Stimulated activated CD4-positive, alpha-beta T cell treated with anti-CD3 and anti-CD28 coated beads, TNF-alpha, amount 100 ng/mL, for 1 hour (primary cell): Measurements from ENCODE around the gene SH3RF3.

ENCODE experiments used
- DNase-seq, 3 donors: peaks; one replicate each; pipeline ENCODE4 v3.0.0-alpha.2; 2020; ENCODE audit warnings: low read depth in 3 of 3, low spot score in 1 of 3

SH3RF3 gene

DNA sequence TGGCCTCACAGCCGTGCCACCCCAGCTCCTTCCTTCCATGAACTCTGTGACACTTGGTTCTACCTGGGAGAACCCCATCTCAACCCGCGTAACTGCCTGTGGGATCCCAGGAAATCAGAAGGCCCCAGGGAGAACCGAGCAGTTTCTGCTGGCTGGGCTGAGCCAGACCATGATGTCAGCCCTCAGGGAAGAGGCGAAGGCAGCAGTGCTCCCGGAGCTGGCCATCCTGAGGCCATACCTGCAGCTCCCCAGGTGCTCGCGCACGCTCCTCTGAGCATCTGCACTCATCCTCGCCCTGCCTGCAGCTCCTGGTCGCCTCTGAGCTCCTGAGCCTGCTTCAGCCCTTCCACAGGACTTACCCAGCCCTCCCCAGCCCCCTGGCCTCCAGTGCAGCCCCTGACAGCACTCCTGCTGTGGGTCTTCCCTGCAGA, 298.7 kb downstream of the SH3RF3 start:
- DNase-seq: no peak

DNA sequence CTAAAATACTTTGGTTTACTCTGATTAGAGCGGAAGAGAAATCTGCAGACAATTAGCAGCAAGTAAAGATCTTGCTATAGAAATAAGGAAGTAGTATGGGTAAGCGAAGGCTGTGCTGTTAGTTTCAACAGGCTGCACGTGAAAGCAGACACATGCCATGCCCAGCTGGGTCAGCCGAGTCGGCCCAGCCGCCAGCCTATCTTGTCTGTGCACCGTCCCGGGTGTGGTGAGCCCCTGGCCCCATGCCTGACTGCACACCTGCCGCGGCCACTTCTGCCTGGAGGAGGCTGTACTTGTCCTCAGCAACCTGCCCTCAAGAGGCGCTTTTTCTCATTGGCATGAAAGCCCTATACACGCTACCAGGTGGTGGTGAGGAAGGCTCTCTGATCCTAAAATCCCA, 299.3 kb downstream of the SH3RF3 start:
- no peak for DNase-seq

DNA sequence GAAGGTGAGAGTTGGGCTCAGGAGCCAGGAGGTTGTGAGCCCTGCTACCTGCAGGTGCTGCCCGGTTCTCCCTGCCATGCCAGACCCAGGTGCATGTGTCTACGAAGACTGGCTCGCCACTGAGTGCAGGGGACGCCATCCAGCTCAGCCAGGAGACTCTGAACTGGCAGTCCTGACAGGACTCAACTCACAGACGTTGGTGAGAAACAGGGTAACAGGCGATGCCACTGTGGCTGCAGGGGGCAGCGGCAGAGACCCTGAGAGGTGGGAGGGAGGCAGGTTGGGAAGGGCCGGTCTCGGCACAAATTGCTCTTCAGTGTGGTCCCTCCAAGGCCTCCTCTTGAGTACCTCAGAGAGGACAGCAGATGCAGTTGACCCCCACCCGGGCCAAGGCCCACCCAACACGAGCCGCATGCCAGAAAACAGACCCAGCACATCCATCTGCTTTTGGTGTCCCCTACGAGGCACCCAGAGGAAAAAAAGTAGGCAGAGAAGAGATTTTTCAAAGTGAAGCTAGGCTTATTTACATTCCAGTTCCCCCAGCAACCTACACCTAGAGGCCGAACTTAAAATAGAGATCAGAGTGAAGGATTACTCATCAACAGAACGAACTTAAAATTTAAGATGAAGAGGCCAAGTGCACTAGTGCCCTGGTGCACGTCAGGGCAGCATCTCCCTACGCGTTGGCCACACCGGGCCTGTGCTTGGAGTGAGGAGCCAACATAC, 300.0 kb downstream of the SH3RF3 start:
- no peak for DNase-seq

DNA sequence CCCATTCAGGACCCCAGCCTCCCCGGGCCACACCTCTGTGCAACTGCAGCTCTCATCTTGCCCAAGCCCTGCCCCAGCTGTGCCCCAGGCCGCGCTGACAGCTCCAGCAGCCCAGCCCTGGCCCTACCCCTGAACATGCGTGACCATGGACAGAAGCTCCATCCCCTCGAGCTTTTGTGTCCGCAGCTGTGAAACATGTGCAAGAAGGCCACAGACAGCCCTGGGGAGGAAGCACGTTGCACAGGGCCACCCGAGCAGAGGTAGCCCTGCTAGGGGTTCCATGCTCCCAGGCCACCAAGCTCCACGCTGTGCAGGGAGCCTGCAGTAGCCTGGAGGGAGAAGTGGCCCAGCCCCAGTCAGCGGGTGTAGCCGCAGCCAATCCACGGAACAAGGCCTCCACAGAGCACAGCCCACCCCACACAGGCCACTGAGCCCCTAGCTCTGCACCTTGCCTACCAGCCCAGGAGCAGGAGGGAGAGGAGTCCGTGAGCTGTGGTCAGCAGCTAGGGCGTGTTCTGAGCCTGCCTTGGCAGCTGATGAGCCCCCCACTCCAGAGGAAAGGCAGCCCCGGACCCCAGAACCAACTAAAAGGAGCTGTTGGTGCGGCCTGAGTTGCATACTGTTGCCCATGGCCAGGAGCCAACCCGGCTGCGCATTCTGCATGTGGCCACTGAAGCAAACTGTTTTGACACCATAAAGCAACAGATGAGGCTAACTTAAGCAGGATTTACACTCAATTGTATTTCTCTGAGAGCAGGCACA, 300.7 kb downstream of the SH3RF3 start:
- no peak for DNase-seq

DNA sequence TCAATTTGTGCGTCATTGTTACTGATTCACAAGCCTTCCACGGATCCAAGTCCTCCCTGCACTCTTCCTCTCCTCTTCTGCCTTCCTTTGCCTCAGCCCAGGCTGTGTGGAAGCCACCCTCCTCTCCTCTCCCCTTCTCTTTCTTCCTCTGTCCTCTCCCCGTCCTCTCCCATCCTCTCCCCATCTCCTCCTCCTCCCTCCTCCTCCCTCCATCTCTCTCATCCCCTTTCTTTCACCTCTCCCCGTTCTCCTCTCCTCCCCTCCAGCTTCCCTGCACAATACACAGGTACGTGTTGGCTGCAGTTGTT, 301.3 kb downstream of the SH3RF3 start:
- no peak for DNase-seq

DNA sequence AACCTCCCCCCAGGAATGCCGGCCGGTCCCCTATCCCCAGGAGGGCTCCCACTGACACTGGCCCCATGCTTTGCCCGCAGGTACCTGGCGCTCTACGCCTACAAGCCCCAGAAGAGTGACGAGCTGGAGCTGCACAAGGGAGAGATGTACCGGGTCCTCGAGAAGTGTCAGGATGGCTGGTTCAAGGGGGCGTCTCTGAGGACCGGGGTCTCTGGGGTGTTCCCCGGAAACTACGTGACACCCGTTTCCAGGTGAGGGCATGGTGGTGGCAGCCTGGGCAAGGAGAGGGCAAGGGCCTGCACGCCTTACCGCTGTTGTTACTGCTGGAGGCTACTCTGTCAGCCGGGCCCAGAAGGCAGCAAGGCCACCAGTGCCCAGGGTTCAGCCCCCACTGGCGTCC, 303.4 kb downstream of the SH3RF3 start:
- DNase-seq: no peak

DNA sequence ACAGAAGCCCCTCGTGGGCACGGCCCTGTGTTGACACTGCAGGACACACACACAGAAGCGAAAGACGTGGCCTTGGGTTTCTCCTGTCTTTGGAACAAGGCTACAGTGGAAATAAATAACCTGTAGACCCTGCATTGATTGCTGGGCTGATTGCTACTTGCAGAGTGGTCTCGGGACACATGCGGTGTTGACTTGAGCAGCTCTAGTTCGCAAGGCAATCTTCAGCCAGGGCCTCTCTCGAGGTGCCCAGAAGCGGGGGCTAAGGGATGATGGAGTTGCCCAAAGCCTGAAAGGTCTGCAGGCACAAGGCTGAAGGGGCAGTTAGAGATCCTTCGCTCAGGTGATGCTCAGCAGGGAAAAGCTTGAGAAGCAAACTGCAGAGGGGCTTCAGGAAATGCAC, 304.5 kb downstream of the SH3RF3 start:
- no peak for DNase-seq

DNA sequence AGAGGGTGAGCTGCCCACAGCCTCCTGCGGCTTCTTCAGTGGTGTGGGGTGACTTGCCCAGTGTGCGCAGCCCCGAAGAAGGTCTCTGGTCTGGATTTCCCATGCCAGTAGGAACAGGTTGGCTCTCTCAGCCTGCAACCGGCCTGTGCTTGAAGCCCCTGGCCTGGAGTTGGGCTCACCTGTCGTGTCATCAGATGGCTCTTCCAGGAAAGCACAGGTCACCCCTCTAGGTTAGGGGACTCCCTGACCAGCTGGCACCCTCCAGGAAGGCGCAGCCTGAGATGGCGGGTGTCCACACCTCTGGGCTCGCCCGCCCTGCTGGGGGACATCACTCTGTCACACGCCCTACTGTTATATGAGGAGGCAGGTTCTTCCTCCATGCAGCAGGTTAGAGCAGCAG, 304.9 kb downstream of the SH3RF3 start:
- no peak for DNase-seq

DNA sequence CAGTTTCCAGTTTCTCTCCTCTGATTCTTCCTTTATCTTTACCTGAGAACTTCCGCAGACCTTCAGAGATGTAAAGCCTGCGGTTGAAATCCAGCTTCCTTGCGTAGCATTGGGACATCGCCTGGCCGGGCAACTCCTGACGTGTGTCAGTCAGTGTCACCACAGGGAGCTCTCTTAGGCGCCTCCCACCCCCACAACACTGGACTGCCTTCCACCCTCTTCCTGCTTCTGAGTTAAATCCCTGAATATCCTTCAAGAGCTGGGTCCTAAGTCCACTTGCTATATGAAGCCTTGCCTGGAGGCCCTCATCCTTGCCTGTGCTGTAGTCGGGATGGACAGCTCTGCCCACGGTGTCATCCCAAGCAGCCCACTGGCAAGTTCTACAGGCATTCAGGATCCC, 305.3 kb downstream of the SH3RF3 start:
- DNase-seq: no peak

DNA sequence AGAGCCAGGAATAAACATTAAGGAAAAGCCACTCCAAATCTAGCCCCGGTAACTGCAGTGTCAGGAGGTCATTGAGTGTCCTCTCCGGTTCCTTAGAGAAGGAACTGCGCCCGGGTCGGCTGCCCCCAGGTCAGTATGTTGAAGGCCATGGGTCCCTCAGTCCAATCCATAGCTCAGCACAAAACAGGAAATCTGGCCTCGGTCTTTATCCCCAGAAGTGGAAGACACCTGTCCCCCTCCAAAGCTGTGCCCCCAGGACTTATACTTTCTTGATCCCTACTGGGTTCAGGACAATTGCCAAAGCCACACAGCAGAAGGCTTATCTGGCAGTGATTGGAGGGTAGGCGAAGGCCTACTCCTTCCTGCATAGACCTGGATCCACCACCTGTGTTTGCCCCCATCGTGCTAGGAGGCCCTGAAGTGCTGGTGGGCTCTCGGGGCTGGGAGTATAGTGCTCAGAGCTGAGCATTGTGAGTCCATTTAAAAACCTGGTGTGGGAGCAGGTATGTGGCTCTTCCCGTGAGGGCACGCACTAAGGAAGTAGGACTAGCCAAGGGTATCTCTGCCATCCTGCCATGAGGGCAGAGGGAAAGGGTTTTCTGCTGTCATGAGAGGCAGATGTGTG, 306.2 kb downstream of the SH3RF3 start:
- no peak for DNase-seq

DNA sequence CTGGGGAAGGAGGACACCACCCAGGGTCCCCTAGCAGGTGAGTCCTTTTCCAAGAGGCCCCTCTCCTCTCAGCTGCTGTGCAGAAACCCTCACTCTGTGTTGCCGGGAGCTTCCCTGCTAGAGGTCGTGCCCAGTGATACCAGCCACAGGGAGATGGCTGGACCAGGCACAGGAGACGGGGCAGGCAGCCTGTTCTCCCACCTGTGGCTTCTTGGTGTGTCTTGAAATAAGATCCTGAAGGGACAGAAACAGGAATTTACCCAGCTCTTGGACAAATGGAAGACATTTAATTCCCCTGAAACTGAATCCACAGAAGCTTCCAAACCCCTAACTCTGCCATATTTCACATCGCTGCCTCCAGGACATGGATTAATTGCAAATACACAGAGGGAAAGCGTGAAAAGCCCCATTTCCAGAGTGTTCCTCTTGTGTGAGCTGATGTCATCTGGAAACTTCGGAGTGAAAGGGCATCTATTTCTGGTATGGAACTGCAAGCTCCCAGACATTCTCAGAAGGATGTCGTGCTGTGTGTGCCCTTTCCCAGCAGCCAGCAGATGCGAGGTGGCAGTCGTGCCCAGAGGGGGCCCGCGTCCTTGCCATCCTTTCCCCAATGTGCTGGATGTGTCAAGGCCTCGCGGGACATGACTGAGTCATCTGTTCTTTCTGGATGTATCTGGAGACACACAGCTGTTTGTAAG, 307.0 kb downstream of the SH3RF3 start:
- DNase-seq: no peak

DNA sequence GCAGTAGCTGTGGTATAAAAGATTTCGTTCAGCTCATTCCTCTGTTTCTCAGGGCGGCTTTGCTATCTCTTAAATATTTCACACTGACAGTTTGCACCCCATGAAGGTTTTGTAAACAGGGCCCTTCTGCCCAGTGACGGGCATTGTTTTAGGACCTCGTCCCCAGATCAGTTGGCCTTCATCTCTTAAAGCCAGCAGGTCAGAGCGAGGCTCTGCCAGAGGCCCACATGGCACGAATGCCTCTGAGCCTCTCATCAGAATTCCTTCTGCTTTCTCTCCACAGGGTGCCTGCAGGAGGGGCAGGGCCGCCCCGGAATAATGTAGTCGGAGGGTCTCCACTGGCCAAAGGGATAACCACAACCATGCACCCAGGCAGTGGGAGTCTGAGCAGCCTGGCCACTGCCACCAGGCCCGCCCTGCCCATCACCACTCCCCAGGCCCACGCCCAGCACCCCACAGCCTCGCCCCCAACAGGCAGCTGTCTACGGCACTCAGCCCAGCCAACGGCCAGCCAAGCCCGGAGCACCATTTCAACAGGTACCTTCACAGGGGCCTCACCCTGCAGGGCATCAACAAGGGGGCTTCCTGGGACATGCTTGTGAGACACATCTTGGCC, 307.7 kb downstream of the SH3RF3 start:
- DNase-seq: no peak

DNA sequence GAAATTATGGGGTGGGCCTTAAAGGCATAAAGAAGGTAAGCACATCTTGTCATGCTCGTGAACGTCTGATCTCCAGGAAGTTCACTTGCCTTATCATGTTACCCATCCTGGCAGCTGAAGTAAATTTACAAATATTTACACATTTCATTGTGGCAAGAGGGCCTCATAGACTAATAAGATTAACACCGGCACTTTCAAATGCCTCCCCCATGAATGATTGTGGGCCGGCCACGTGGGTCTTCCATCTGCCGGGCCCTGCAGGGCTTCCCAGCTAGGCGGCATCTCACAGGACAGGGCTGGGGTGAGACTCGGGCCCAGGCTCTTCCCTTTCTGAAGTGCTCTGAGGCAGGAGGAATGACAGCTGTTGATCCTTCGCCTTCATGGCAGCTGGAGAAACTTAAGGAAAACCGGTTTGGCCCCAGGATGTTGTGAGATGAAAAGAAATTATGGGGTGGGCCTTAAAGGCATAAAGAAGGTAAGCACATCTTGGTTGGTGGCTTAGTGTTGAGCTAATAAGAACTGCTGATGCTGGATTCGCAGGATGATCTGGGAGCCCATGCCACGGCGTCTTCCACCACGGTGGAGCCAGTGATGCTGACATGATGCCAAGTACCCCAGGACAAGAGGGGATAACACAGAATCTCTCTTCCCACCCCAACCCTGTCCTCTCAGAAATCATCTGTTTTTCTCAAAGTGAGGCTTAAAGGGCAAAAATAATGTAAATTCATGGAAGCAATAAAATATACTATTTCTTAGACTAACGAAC, 308.5 kb downstream of the SH3RF3 start:
- DNase-seq: no peak

DNA sequence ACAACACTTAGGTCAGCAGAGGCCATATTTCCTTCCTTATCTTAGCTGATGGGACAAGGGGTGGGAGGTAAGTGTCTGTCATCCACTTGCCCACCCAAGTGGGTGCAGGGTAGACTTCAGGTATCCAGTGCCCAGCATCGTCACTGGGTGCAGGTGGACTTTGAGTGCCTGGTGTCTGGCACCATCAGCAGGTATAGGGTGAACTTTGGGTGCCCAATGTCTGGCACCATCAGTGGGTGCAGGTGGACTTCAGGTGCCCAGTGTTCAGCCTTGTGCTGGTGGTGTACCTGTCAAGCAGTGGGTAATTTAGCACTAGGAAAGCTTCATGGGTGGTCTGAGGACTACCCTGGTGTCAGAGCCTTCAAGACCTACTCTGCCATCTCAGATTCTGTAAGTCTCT, 309.1 kb downstream of the SH3RF3 start:
- no peak for DNase-seq

DNA sequence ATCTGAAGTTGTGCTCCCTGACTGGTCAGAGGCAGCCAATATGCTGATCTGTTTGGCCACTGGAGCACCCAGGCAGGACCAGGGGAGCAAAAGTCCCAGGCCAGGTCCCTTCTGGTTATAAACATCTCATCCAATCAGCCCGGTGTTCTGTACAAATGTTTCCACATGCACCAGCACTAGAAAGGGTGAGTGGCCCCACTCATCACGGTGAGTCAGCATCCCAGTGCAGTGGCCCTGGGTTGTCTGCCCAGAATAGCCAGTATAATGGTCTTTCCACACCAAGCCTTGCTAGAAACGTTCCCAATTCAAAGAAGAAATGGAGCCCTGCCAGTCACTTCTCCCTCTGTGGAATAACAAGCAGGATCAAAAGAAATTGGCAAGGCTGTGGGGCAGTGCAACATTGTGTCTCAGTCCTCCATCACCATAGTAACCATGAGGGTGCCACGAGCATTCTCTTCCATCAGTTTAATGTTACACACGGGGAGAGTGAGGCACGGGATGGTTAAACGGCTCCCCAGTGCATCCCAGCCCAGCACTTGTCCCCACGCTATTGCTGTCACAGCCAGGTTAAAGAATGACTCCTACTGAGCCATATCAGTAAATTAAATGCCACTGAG, 309.9 kb downstream of the SH3RF3 start:
- DNase-seq: no peak

DNA sequence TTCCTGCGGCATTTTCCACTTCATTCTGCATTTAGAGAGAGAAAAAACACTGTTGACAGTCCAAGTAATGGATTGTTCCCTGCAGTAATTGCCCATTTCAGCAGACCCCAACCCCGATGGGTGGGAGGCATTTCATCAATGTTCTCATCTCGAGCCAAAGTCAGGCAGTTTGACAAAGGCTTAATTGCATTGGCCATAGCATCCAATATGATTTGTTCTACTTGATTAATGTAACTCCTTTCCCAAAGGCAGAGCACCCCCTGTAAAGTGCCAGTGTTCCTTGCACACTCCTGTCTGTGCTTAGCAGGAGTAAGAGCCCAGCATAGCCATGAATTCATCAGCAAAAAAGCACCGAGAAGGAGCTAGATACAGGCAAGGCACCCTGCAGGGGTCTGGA, 310.4 kb downstream of the SH3RF3 start:
- DNase-seq: no peak

DNA sequence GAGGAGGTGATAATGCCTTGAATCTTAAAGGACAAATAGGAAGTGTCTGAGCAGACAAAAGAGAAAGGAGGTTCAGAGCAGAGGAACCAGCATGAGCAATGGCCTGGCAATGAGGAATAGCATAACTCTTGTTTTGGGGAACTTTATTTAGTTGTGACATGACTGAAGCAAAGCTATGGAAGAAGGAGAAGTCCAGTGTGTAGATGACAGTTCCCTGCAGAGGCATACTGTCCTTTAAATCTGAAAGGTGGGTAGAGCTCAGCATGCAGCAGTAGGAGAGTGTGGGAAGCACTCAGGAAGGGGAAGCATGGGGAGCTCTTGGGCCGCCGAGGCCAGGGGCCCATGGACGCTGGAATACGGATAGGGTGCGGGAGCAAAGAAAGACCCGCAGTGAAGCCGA, 311.0 kb downstream of the SH3RF3 start:
- no peak for DNase-seq

DNA sequence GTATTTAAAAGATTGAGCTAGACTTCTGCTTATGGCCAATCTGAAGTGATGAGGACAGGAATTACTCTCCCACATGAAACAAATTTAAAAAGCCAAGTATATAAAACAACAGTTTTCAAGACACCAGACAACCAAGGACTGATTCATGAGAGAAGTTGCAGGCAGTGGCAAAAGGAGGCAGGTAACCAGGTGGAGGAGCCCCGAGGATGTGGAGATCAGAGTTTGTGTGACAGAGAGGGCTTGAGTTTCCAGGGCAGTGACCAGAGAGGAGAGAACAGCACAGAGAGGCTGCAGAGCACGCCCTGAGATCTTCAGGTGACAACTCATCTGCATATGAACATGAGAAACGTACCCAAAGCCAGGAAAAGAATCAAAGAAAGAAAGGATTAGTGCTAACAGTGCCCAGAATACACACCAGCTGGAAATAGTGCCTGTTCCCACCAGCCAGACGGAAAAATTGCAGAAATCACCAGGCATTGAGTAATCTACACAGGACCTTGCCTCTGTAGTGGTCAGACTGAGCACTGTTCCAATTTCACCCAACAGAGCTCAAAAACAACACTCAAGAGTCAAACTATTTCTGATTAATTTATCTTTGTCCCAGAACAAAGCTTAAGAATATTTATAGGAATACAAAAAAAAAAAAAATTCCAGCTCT, 311.6 kb downstream of the SH3RF3 start:
- DNase-seq: no peak

DNA sequence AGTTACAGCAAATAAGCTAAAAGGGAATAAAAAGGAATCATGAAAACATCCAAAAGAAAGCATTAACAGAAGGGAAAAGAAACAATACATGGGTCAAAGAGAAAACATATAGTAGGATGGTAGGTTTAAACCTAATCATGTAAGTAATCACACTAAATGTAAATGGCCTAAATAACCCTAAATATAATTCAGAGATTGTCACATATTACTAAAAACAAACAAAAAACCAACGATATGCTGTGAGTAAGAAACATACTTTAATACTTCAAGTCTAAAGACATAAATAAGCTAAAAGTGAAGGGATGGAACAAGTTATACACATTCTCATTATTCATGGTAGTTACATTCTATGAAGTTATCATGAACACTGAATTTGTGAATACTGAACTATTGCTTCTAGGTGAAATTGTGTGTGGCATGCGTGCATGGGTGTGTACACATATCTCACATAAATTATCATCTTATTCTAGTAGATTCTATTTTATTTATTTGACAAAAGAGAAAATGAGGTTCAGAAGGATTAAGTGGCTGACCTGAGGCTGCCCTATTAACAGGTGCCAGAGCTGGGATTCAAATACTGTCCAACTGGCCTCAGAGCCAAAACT, 313.8 kb downstream of the SH3RF3 start:
- no peak for DNase-seq
